Motor neuron (in vitro differentiated cells): ENCODE measurements around the gene COBLL1. TPM values are rescaled to one million over a fixed set of nuclear protein-coding genes. Genes with fewer than 3 reads are reported as not detected.

ENCODE experiments used
- ATAC-seq, 8 experiments: fragments of 200-7000 bp; cut with Tn5 transposase; replicated peaks in 6 of 8; 2 replicates each; pipeline ENCODE4 v1.8.0; 2021; ENCODE audit warnings: mild to moderate bottlenecking in 8 of 8, moderate library complexity in 8 of 8
- H3K27ac ChIP-seq, 2 donors: fragments of 250-450 bp; sonication (Bioruptor Pico); 2 replicates each; pipeline ENCODE4 v1.9.0; 2021; ENCODE audit warnings: antibody characterized with exemption in 2 of 2, mild to moderate bottlenecking in 2 of 2, moderate library complexity in 1 of 2
- H3K4me1 ChIP-seq, 2 donors: fragments of 250-450 bp; sonication (Bioruptor Pico); replicated peaks in 1 of 2; 2 replicates each; pipeline ENCODE4 v1.6.1; 2021; ENCODE audit warnings: antibody characterized with exemption in 2 of 2, mild to moderate bottlenecking in 2 of 2, moderate library complexity in 1 of 2
- H3K4me3 ChIP-seq, 5 donors: fragments of 250-450 bp; sonication (Bioruptor Pico); 2 replicates each; pipeline ENCODE4 v1.9.0; 2021; ENCODE audit warnings: antibody characterized with exemption in 5 of 5, mild to moderate bottlenecking in 5 of 5, moderate library complexity in 4 of 5
- WGBS, 10 experiments: fragments of 450-650 bp; shearing (Covaris generic); methylation state at CpG; one replicate each; pipeline ENCODE4 v1.0.0; 2022; 5-methylcytosine and 5-hydroxymethylcytosine counted together
- in situ Hi-C, 9 experiments: fragments of 400-800 bp; cut with MboI; loops; one replicate each; pipeline ENCODE4 v1.15.0; 2021; ENCODE audit warnings: low sequenced_read_pairs in 9 of 9, low pct_unique_long_range_greater_than_20kb in 2 of 9; ENCODE audit not compliant: unreplicated experiment in 9 of 9
- total RNA-seq, 8 experiments: library from RNA; unstranded; fragments of 300-600 nt; gene quantifications; 2 replicates each; pipeline versions ENCODE4 v1.2.3 to v1.2.4, GENCODE V29; 2022

Gene COBLL1
- total RNA-seq, 8 experiments from 2014 or later = 0.65 to 50.6 (median 8.1) TPM

DNA sequence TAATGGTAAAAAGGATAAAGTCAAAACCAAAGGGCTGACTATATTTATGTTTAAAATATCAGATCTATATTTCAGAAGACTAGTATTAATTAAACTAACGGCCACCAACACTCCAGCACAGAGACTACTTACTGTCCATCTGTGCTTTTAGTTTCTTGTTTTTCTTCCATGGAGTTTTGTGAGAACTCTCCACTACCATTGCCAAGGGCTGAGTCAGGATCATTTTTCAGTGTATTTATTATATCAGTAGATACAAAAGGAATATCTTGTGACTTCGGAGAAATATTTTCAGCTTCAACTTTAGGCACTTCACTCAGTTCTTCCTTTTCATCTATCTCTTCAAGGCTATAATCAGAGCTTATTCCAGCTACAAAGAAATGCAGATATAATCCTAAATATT, 141.2 kb downstream of the COBLL1 start:
- 8 to 100% (median 86%) methylated on average over 1 to 2 of the region's 2 CpGs; no CpG with 5 or more reads in 1 of the 10 experiments for WGBS, 10 experiments
- H3K27ac ChIP-seq = no peak overlapping the region
- no peaks in the 10 kb centered on the region for H3K4me1 ChIP-seq
- no peak overlapping the region for H3K4me3 ChIP-seq
- no peak for ATAC-seq
- in situ Hi-C loops = no loop called here

DNA sequence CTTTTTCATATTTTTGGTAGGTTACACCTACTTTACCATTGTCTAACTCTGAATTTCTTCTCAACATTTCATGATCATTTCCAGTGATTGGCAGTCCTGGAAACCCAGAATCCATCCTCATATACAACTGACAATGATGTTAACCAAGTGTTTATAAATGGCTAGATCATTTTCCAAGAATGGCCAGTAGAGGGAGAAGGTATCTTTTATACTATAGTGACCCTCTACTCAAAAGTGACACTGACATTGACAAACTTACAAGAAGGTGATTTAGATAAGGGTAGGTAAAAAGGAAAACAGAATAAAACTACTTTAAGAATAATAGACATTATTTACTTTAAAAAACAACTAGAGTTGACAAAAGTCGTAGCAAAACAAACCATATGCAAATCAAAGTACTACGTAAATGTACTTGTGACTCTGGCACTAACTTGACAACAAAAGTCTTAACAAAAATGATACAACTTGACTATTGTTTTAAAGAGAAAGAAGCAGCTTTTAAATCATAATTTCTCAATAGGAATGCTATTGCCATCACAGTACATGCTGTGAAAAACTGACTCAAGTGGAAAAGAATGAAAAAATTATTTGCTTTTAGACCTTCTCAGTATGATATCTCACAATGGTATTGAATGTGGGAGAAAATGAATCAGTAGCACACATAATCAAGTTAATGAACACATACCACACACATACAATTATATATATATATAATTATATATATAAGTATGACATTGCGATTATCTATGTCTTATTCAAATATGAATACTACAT, 143.7 kb downstream of the COBLL1 start:
- in situ Hi-C loops = no loop called here
- Histone ChIP-seq H3K4me3 (no peak overlapping the region), H3K27ac (no peak overlapping the region), H3K4me1 (no peaks in the 10 kb centered on the region)
- peak in 3 of 8 experiments; percentile 34 to 50 (median 47) for ATAC-seq
- WGBS, 10 experiments = 63 to 100% (median 77%) methylated on average over 1 to 3 of the region's 3 CpGs

DNA sequence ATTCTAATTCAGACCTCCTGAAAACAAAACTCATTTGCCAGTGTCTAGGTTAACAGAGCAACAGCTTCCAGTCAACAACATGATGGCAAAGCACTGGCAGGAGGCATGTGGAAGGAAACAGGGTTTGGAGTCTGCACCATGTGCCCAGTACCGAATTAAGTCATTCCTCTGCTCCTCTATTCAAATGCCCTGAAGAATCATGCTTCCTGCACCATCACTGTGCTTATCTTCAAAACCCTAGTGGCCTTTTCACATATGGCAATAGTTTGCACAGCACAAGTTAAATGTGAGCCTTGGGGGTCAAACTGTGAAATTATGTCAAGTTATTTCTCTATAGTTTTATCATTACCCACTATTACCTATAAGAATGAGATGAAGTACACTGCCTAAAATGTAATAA, 145.0 kb downstream of the COBLL1 start:
- Histone ChIP-seq H3K4me1 (no peaks in the 10 kb centered on the region), H3K27ac (no peak overlapping the region), H3K4me3 (no peak overlapping the region)
- ATAC-seq = peak in 2 of 8 experiments; percentile 29 to 40
- in situ Hi-C loops = no loop called here
- WGBS, 10 experiments = 70 to 100% (median 86%) methylated on average over 1 of the region's 1 CpG; no CpG with 5 or more reads in 4 of the 10 experiments

DNA sequence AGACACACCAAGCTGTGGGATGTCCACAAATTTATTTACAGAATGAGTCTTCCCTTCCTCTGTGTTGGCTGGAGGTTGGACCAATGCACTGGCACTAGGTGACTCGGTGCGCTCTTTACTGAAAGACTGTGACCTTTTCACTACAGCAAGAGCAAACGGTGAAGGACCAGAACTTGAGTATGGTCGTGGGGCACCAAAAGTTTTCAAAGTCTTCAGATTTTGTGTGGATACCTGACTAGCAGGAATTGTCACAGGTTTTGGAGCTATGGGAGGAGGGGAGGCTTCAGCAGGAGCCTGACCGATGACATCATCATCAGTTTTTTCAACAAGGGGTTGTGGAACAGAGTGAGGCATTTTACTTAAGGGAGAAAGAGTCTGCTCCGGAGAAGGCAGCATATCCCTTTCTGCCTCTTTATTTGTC, 147.3 kb downstream of the COBLL1 start:
- WGBS, 10 experiments = 82 to 100% (median 93%) methylated on average over 1 to 6 of the region's 6 CpGs; no CpG with 5 or more reads in 2 of the 10 experiments
- peak in 1 of 8 experiments; percentile 36 for ATAC-seq
- H3K4me1 ChIP-seq = no peaks in the 10 kb centered on the region
- in situ Hi-C loops = no loop called here
- no peak overlapping the region for H3K4me3 ChIP-seq
- no peak overlapping the region for H3K27ac ChIP-seq

DNA sequence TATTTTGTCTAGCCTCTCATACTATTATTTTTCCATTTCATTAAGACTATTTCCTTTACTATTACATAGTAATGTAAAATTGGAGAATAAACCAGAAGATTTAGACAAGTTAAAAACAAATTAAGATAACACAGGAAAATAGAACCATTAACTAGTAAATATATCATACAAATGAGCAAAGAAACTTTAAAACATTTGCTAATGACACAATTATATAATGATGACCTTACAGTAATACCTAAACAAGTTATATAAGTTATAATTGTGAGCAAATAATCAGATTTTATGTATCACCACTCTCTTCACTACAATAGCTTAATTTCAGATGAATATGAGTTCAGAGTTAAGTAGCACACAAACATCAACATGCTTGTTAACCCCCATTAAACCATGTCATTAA, 147.8 kb downstream of the COBLL1 start:
- in situ Hi-C loops = no loop called here
- ATAC-seq = no peak
- Histone ChIP-seq H3K27ac (no peak overlapping the region), H3K4me3 (no peak overlapping the region), H3K4me1 (no peaks in the 10 kb centered on the region)

DNA sequence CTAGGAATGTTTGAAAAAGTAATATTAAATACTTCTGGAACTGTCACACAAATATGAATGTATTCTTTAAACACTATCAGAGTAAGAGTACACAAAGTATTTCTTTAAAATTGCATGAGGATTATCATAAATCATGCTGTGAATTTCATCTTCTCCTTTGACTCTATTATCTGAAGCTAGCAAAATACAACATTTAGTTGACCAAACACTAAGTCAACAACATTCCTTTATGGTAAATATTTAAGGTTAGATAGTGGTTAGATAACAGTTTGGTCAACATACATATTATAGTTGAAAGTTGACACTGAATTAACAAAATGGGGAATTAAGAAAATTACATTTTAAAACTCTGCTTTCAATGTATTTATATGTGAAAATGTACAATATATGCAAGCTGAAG, 148.2 kb downstream of the COBLL1 start:
- H3K27ac ChIP-seq = no peak overlapping the region
- in situ Hi-C loops = no loop called here
- H3K4me3 ChIP-seq = no peak overlapping the region
- no peak for ATAC-seq
- no peaks in the 10 kb centered on the region for H3K4me1 ChIP-seq

DNA sequence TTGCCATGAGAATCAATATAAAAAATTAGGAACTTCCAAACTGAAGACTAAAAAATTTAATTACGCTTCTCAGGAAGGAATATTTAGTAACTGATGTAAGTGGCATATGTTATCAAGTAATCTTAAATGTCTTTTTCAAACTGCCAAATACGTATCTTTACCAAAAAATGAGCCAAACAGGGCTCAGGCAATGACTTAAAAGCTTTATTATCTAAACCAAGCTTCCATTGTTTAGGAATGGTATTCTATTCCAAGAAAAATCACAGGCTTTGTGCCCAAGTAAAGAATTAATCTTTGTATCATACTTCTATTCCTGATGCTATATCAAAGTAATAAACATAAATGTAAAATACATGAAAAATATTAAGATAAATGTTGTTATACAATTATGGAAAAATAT, 148.7 kb downstream of the COBLL1 start:
- WGBS, 10 experiments = 83 to 100% (median 94%) methylated on average over 1 to 2 of the region's 2 CpGs
- Histone ChIP-seq H3K27ac (no peak overlapping the region), H3K4me1 (no peaks in the 10 kb centered on the region), H3K4me3 (no peak overlapping the region)
- ATAC-seq = no peak
- in situ Hi-C loops = no loop called here

DNA sequence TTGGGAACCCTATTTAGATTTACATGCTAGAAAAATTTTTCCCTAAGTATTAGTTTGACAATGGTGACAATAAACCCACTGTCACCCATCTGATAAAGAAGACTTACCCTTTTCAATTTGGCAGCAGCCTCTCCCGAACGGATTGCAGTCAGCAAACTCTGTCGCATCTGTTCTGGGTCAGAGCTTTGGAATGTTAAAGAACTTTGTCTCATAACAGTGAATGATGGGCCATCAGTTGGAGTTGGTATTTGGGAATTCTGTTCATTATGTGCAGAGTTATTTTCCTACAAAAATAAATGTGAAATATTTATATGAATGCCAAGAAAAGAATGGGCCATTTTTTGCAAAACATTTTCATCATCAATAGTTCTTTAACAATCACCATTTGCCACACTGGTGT, 149.5 kb downstream of the COBLL1 start:
- H3K27ac ChIP-seq = no peak overlapping the region
- 30 to 80% (median 41%) methylated on average over 1 to 3 of the region's 3 CpGs; no CpG with 5 or more reads in 1 of the 10 experiments for WGBS, 10 experiments
- no peak overlapping the region for H3K4me3 ChIP-seq
- ATAC-seq = no peak
- in situ Hi-C loops = no loop called here
- H3K4me1 ChIP-seq = no peaks in the 10 kb centered on the region

DNA sequence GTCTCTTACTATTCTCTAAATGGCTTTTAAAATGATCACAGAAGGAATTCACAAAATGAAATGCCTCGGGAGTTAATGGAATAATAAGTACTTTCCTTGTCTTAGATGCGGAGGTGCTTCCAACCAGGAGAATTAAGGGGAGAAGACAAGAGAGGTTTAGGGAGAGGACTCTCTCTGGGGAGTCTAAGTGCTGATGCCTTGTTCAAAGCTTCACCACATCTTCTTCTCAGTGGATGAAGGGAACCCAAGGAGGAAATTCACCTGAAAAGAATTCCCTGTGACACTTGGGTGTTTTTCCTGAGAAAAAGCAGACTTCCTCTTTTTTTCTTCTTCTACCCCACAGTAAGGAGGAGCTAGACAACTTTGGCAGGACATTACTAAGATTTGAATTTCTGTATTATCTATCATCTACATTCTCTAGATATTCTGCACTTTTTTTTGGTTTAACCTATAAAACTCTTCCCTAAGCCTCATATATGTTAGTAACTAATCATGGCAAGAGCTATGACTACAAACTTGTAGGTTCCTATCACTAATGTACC, 150.2 kb downstream of the COBLL1 start:
- in situ Hi-C loops = no loop called here
- 75 to 100% (median 100%) methylated on average over 1 to 2 of the region's 2 CpGs; no CpG with 5 or more reads in 3 of the 10 experiments for WGBS, 10 experiments
- no peak for ATAC-seq
- Histone ChIP-seq H3K4me3 (no peak overlapping the region), H3K4me1 (no peaks in the 10 kb centered on the region), H3K27ac (no peak overlapping the region)

DNA sequence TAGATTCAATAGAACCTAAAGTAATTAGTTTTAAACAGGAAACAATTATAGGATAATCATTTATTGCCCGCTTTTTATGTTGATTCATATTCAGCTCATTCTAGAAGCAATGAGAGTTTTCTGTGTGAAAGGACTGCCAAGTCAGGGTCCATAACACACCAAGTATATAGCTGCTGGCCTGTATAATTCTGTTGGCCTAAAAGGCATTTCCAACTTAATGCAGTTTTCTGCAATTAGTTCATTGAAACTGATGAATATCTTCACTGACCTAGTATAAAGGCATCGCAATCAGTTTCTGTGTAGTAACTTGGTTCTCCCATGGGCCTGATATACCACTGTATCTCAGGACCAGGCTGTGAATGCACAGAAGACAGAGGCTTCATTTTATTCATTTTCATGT, 151.3 kb downstream of the COBLL1 start:
- ATAC-seq = no peak
- in situ Hi-C loops = no loop called here
- WGBS, 10 experiments = 90 to 100% (median 100%) methylated on average over 1 to 2 of the region's 2 CpGs; no CpG with 5 or more reads in 1 of the 10 experiments
- no peak overlapping the region for H3K4me3 ChIP-seq
- H3K4me1 ChIP-seq = no peaks in the 10 kb centered on the region
- H3K27ac ChIP-seq = no peak overlapping the region

DNA sequence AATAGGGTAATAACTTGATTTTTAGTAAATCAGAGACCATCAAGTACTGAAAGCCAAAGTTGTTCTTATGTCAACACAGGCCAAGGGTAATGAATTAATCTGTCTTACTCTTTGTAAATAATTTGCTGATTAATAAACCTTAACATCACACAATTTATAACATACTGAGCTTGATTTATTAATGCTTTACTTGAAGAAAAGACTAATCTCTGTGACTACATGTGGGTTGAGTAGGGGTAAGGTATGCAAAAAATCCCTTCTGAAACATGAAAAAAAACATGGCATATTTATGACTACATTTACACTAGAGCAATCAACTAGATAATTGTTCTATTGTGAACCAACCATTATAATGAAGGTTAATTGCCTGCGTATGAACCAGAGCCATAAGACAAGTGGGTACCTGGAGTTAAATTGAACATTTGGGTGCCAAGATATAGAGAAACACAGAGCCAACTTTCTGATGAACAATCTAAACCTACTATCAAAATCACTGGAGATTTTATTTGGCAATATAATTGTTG, 152.7 kb downstream of the COBLL1 start:
- Histone ChIP-seq H3K27ac (no peak overlapping the region), H3K4me3 (no peak overlapping the region), H3K4me1 (no peaks in the 10 kb centered on the region)
- in situ Hi-C loops = no loop called here
- no peak for ATAC-seq
- WGBS, 10 experiments = 40 to 100% (median 96%) methylated on average over 1 of the region's 1 CpG; no CpG with 5 or more reads in 2 of the 10 experiments

DNA sequence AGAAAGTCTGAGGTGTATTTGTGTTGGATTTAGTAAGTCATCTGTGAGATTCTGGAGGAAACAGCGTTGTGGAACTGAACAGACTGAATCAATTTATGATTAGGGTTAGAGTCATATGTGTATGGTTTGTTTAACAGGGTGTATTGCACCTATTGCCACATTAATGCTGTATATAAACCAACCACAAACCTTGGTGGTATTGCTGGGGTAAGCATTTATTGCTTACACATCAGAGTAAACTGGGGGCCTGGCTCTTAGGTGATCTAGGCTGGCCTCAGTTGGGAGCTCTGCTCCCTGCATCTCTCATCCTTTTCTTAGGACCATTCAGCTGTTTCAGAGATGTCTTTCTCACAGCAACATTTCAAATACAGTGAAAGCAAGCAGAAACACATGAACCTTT, 160.6 kb downstream of the COBLL1 start:
- no peak overlapping the region for H3K4me3 ChIP-seq
- no peak overlapping the region for H3K27ac ChIP-seq
- WGBS, 10 experiments = 0 to 100% (median 91%) methylated on average over 1 of the region's 1 CpG; no CpG with 5 or more reads in 4 of the 10 experiments
- in situ Hi-C loops = no loop called here
- no peaks in the 10 kb centered on the region for H3K4me1 ChIP-seq
- ATAC-seq = no peak

DNA sequence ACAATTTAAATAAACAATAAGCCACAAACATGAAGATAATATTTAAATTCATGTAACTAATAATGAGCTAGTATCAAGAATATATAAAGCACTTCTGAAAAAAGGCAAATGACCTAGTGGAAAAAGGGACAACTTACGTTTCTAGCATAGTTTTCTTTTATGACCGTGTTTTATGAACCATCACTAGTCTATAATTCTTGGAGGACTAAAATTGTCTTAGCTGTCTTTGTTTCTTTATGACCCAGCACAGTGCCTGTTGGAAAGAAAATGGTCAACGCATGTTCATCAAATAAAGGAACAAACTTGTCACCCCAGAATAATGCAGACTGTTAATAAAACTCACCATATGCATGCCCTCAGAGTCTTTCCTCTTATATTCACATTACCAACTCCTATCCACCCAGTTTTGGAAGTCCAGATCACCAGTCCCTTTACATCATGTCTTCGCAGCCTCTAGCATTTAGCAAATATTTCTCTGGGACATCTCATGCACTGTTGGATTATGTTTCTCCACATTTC, 162.9 kb downstream of the COBLL1 start:
- Histone ChIP-seq H3K4me1 (no peaks in the 10 kb centered on the region), H3K27ac (no peak overlapping the region), H3K4me3 (no peak overlapping the region)
- no peak for ATAC-seq
- in situ Hi-C loops = no loop called here
- 75 to 100% (median 90%) methylated on average over 1 to 4 of the region's 4 CpGs for WGBS, 10 experiments
